GM13977 (cell line): ENCODE measurements around the gene NPIPB13.
"Not testable (repeated sequence)": the region's sequence is repeated elsewhere in the genome, so short reads cannot be mapped to it uniquely, and the experiment has no call there.

Experiments
- DNase-seq: peaks from one replicate; pipeline ENCODE4 v3.0.0; 2012; ENCODE audit warnings: low spot score
- in situ Hi-C: fragments of 300-500 bp; cut with MboI; formaldehyde crosslinking; loops from one replicate; pipeline ENCODE4 v1.12.0; 2022; ENCODE audit warnings: low sequenced_read_pairs, low pct_unique_long_range_greater_than_20kb, mixed read lengths, inconsistent platforms; ENCODE audit not compliant: unreplicated experiment

NPIPB13 gene

GRCh38 chr16:30248379-30248778, at the start of gene NPIPB13:
TSS of gene NPIPB13 (minus strand) at chr16:30248479. CDS start at chr16:30245573, 2,906 bp downstream.
- DNase-seq, in situ Hi-C loops: not testable (repeated sequence)

DNA sequence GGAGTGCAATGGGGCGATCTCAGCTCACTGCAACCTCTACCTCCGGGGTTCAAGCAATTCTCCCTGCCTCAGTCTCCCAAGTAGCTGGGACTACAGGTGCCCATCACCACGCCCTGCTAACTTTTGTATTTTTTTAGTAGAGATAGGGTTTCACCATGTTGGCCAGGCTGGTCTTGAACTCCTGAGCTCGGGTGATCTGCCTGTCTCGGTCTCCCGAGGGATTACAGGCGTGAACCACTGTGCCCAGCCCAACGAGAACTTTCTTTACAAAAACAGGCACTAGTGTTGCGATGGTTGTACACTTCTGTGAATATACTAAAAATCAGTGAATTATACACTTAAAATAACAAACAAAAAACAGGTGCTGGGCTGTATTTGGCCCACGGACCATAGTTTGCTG, 34.1 kb upstream of the NPIPB13 start:
- in situ Hi-C loops, DNase-seq: not testable (repeated sequence)

- DNase-seq, in situ Hi-C loops: not testable (repeated sequence)
These were observed 30.2 kb upstream of the NPIPB13 start for GRCh38 chr16:30278523-30278922.

DNA sequence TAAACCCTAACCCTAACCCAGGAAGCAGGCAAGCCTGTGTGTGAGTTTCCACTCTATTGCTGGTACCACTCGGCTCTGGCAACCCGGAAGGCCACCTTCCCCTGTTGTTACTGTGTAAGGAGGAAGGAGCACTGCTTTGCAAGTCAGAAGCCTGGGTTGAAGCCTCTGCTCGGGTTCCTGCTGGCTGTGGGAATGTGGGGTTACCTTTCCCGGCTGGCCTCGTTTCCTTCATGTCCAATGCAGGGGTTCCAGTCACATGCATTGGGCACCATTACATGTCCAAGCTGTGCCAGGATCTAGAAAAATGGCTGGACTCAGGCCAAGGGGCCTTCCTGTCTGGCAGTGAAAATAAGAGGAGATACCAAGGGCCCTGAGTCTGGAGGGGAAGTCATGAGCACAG, 31.2 kb downstream of the NPIPB13 start:
- in situ Hi-C loops, DNase-seq: not testable (repeated sequence)

- DNase-seq, in situ Hi-C loops: not testable (repeated sequence)
These were observed 36.9 kb downstream of the NPIPB13 start for GRCh38 chr16:30211414-30211813.

DNA sequence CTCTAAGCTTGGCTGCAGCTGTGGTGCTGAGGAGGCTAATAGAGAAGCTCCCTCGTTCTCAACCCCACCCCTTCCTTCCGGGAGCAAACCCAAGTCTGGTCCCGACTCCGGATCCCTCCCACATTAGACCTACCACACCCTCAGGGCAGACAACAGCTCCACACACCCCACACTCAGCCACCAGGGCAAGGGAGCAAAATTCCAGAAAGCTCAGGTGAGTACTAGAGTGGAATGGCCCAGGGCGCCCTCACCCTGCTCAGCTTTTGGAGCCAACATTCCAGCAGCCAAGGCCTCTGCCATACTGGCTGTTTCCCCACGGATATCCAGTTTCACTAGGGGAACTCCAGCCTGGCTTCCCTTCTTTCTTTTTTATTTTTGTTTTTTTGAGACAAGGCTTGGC, 39.2 kb downstream of the NPIPB13 start:
- DNase-seq, in situ Hi-C loops: not testable (repeated sequence)

GRCh38 chr16:30207063-30207704, 41.1 kb downstream of the NPIPB13 start:
- in situ Hi-C loops, DNase-seq: not testable (repeated sequence)

- DNase-seq = not testable (repeated sequence)
These were observed 42.0 kb downstream of the NPIPB13 start for GRCh38 chr16:30206252-30206651.

GRCh38 chr16:30205541-30206236, 42.6 kb downstream of the NPIPB13 start:
- DNase-seq, in situ Hi-C loops: not testable (repeated sequence)

More at GRCh38 chr16:30206252-30206651, 42.0 kb downstream of the NPIPB13 start:
- in situ Hi-C loops = not testable (repeated sequence)

DNA sequence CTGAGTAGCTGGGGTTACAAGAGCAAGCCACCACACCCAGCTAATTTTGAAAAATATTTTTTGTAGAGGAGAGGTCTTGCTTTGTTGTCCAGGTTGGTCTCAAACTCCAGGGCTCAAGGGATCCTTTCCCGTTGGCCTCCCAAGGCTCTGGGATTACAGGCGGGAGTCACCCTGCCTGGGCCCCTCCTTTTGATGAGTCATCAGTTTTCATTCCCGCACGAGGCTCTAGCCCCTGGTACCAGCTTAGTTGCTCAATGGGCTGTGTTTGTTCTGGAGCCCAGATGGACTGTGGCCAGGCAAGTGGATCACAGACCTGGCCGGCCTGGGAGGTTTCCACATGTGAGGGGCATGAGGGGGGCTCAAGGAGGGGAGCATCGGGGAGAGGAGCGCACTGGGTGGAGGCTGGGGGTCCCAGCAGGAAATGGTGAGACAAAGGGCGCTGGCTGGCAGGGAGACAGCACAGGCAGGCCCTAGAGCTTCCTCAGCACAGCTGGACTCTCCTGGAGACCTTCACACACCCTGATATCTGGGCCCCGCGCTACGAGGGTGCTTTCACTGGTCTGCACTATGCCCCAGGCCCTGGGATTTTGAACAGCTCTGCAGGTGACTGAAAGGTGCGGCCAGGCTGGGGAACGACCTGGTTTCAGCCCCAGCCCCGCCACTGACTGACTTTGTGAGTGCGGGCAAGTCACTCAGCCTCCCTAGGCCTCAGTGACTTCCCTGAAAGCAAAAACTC, 48.5 kb downstream of the NPIPB13 start:
- DNase-seq, in situ Hi-C loops: not testable (repeated sequence)

DNA sequence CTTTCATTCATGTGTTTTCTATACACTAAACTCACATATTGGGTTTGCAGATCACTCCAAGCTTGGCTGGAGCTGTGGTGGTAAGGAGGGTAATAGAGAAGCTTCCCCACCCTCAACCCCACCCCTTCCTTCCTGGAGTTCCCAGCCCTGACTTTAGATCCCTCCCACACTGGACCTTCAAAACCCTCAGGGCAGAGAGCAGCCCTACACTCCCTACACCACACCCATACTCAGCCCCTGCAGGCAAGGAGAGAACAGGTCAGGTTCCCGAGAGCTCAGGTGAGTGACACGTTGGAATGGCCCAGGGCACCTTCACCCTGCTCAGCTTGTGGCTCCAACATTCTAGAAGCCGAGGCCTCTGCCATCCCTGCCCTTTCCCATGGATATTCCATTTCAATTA, 49.2 kb downstream of the NPIPB13 start, which contains the start of gene SULT1A3:
TSS of gene SULT1A3 (plus strand) at position 207 of the 400 bp plus-strand sequence. CDS start 1,474 bp downstream, outside the sequence.
- in situ Hi-C loops, DNase-seq: not testable (repeated sequence)
